AG09319 (cell line): Measurements from ENCODE around the gene KRT75.

Source experiments
- DNase-seq: peaks from one replicate; pipeline ENCODE4 v3.0.0-alpha.2; 2010; ENCODE audit warnings: low read depth; ENCODE audit errors: extremely low read depth
- TF ChIP-seq, protein P1 (sequence below): IDR thresholded peaks from 2 replicates; pipeline ENCODE4 v1.5.1; 2011; ENCODE audit warnings: low read depth, mild to moderate bottlenecking, inconsistent platforms, low read length, moderate library complexity

KRT75 gene

GRCh38 chr12:52381206-52381605, 53.0 kb downstream of the KRT75 start:
- no peak for DNase-seq
- TF ChIP-seq, protein P1, sequence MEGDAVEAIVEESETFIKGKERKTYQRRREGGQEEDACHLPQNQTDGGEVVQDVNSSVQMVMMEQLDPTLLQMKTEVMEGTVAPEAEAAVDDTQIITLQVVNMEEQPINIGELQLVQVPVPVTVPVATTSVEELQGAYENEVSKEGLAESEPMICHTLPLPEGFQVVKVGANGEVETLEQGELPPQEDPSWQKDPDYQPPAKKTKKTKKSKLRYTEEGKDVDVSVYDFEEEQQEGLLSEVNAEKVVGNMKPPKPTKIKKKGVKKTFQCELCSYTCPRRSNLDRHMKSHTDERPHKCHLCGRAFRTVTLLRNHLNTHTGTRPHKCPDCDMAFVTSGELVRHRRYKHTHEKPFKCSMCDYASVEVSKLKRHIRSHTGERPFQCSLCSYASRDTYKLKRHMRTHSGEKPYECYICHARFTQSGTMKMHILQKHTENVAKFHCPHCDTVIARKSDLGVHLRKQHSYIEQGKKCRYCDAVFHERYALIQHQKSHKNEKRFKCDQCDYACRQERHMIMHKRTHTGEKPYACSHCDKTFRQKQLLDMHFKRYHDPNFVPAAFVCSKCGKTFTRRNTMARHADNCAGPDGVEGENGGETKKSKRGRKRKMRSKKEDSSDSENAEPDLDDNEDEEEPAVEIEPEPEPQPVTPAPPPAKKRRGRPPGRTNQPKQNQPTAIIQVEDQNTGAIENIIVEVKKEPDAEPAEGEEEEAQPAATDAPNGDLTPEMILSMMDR: no peak

DNA sequence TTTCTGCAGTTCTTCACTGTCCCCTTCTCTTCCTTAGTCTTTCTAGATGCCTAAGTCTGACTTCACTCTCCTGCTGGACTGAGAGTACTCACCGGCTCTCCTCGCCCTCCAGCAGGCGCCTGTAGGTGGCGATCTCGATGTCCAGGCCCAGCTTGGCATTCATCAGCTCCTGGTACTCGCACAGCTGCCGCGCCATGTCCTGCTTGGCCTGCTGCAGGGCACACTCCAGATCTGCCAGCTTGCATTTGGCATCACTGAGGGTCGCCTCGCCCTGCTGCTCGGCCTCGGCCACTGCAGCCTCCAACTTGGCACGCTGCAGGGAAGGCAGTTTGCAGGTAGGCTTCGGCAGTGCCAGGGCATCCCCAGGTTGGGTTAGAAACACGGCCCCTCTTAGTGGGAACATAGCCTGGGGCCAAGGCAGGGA, 53.9 kb downstream of the KRT75 start:
- DNase-seq: no peak
- TF ChIP-seq, protein P1: peak; percentile 41

DNA sequence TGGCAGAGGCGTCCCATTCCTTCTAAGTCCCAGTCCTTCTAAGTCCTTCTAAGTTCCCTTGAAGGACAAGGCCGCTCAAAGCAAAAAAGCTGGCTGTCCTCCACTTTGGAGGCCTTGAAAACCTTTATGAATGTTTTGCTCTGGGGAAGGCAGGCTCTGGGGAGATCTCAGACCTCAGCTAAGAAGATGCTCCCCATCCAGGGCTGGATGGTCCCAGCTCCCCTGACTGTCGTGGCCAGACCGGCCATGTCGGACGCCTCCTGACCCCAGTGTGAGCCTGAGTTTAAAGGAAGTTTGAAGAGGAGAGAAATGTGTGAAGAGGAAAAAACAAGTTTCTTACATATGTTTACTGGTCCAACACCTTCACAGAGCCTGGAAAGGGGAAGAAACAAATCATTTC, 54.6 kb downstream of the KRT75 start:
- TF ChIP-seq, protein P1: no peak
- no peak for DNase-seq

DNA sequence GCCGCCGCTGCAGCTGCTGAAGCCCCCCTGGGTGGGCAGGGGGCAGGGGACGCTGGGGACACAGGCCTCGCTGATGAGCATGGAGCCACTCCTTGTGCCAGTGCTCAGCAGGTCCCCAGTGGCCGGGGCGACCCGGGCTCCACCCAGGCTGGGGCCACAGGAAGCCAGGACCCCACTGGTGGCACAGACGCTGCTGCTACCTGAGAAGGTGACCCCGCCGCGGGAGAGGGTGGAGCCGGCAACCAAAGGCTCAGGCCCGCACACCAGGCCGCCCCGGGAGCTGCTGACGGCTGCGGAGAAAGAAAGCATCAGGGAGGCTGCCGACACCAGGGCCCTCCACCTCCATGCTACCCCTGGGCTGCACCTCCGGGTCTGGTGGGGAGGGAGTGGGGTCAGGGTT, 56.1 kb downstream of the KRT75 start:
- no peak for DNase-seq
- TF ChIP-seq, protein P1: no peak

- DNase-seq: no peak
- TF ChIP-seq, protein P1: no peak
These were observed 56.9 kb downstream of the KRT75 start for GRCh38 chr12:52377266-52377665.
